Measurements from ENCODE around the gene GLCCI1.
"Not testable (repeated sequence)": the region's sequence is repeated elsewhere in the genome, so short reads cannot be mapped to it uniquely, and the experiment has no call there.

GLCCI1 gene

DNA sequence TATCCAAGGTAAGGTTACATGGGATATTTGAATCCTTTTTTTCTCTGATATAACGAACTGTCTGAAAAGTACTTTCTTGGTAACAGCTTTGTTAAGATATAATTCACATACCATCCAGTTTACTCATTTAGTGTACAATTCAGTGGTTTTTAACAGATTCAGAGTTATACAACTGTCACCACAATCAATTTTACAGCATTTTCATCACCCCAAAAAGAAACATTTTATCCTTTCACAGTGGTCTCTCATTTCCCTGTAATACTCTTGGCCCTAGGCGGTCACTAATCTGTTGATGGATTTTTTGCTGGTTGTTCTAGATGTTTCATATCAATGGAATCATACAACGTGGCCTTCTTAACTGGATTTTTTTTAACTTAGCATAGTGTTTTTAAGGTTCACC, 91.6 kb downstream of the GLCCI1 start:
- TF ChIP-seq ZNF274 (IDR thresholded peaks at IDR 0.05; ENCODE audit: low read depth, low read length), result no peak
- no peak overlapping the region for H3K4me3 ChIP-seq (ENCODE audit: low read length)

DNA sequence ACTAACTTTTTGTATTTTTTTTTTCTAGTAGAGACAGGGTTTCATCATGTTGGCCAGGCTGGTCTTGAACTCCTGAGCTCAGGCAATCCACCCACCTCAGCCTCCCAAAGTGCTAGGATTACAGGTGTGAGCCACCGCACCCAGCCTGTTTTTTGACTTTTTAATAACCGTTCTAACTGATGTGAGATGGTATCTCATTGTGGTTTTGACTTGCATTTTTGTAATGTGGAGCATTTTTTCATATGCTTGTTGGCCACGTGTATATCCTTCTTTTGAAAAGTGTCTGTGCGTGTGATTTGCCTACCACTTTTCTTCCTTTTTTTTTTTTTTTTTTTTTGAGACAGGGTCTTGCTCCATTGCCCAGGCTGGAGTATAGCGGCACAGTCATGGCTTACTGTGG, 94.7 kb downstream of the GLCCI1 start:
- not testable (repeated sequence) for H3K4me3 ChIP-seq (ENCODE audit: low read length)

DNA sequence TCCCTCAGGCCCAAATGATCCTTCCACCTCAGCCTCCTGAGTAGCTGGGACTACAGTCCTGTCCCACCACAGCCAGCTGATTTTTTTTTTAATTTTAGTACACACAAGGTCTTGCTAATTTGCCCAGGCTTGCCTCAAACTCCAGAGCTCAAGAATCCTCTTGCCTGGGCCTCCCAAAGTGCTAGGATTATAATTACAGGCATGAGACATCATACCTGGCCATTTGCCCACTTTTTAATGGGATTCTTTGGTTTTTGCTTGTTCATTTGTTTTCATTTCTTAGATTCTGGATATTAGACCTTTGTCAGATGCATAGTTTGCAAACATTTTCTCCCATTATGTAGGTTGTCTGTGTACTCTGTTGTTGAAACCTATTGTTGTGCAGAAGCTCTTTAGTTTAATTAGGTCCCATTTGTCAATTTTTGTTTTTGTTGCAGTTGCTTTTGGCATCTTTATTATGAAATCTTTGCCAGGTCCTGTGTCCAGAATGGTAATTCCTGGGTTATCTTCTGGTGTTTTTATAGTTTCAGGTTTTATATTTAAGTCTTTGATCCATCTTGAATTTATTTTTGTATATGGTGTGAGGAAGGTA, 95.2 kb downstream of the GLCCI1 start:
- H3K4me3 ChIP-seq (ENCODE audit: low read length), result no peak overlapping the region
- no peak for TF ChIP-seq ZNF274 (IDR thresholded peaks at IDR 0.05; ENCODE audit: low read depth, low read length)

- H3K4me3 ChIP-seq (ENCODE audit: low read length), result no peak overlapping the region
- TF ChIP-seq ZNF274 (IDR thresholded peaks at IDR 0.05; ENCODE audit: low read depth, low read length), result no peak
Measured at GRCh38 chr7:8064828-8065227, 96.2 kb downstream of the GLCCI1 start.

DNA sequence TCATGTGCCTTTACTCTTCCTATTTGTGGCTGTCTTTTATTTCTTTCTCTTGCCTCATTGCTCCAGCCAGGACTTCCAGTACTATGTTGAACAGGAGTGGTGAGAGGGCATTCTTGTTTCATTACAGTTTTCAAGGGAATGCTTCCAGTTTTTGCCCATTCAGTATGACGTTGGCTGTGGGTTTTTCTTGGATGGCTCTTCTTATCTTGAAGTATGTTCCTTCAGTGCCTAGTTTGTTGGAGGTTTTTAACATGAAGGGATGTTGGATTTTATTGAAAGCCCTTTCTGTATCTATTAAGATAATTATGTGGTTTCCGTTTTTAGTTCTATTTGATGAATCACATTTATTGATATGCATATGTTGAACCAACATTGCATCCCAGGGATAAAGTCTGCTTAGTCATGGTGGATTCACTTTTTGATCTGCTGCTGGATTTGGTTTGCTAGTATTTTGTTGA, 96.8 kb downstream of the GLCCI1 start:
- no peak overlapping the region for H3K4me3 ChIP-seq (ENCODE audit: low read length)
- TF ChIP-seq ZNF274 (IDR thresholded peaks at IDR 0.05; ENCODE audit: low read depth, low read length), result no peak

DNA sequence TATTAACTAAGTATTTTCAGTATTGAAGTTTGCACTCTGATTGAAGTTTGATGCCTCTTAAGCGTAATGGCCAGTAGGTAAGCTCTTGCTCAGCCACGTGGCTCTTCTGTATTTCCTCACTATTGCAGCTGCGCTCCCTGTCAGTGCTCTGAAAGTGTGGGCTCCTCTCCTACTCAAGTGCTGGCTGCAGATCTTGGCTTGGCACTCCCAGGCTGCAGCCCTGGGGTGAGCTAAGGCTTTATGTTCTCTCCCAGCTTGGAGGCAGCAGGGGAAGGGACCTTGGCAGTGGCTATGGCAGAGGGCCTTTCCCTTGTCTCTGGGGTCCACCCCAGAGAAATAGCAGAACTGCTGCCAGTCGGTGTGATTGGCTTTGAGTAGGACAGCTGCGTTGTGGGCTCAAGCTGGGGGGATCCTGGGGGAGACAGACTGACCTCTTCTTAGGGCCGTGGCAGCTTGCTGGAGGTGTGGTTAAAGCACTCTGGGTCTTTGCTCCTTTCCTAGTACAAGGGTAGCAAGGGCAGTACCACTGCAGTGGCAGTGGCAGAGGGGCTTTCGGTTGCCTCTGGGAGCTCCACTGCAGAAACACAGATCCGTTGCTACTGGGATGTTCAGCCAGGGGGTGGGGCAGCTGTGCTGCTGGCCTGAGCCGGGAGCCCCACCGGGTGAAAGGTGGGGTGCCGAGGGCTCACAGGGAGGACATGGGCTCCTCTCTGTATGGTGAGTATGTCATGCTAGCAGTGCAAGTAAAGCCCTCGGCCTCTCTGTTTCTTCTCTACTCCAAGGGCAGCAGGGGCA, 100.5 kb downstream of the GLCCI1 start:
- TF ChIP-seq ZNF274 (IDR thresholded peaks at IDR 0.05; ENCODE audit: low read depth, low read length), result no peak

DNA sequence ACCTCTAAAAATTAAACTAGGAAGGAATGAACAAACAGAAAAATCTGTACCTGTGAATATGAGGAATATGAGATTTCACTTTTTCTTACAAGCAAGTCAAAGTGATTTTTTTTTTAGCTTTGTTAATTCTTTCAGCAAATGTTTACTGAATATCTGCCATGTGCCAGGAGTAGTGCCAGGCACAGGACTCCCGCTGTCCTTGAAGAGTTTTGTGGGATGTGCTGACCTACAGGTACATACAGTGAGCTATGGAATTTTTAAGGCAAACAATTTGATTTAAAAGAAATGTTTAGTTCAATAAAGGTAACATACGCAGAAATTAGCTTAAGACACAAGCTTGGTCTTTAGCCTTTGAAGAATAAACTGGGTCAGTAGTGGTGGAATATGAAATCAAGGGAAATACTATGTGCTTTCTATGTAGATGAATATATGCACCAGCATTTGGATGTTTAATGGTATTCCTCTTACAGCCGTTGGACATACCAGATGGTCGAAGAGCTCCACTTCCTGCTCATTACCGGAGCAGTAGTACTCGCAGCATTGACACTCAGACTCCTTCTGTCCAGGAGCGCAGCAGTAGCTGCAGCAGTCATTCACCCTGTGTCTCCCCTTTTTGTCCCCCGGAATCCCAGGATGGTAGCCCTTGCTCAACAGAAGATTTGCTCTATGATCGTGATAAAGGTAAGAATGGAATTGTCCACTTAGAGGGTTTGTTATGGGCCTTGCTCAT, 102.0 kb downstream of the GLCCI1 start:
- no peak for TF ChIP-seq ZNF274 (IDR thresholded peaks at IDR 0.05; ENCODE audit: low read depth, low read length)
- H3K4me3 ChIP-seq (ENCODE audit: low read length), result no peak overlapping the region

More for the DNA sequence above, 100.5 kb downstream of the GLCCI1 start:
- no peak overlapping the region for H3K4me3 ChIP-seq (ENCODE audit: low read length)

DNA sequence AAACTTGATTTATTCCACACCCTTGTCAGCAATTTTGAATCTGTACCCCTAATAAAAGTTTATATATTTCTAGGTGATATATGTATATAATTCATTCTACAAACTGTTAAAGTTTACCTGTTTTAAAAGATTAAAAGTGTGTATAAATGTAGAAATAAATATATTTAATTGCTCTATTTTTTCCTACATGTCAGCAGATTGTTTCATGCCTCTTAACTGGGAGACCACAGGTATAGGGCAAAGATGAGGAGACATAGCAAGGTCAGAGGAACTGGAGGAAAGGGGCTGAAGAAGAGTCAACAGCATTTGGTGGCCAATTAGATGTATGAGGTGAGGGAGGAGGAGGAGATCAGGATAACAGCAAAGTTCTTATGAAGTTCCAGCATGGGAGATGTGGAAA, 109.8 kb downstream of the GLCCI1 start:
- H3K4me3 ChIP-seq (ENCODE audit: low read length), result no peak overlapping the region
- TF ChIP-seq ZNF274 (IDR thresholded peaks at IDR 0.05; ENCODE audit: low read depth, low read length), result no peak

- H3K4me3 ChIP-seq (ENCODE audit: low read length), result no peak overlapping the region
- no peak for TF ChIP-seq ZNF274 (IDR thresholded peaks at IDR 0.05; ENCODE audit: low read depth, low read length)
Measured at GRCh38 chr7:8082762-8083161, 114.2 kb downstream of the GLCCI1 start.

GRCh38 chr7:8084836-8085235, 116.2 kb downstream of the GLCCI1 start:
- no peak overlapping the region for H3K4me3 ChIP-seq (ENCODE audit: low read length)
- TF ChIP-seq ZNF274 (IDR thresholded peaks at IDR 0.05; ENCODE audit: low read depth, low read length), result no peak

- no peak overlapping the region for H3K4me3 ChIP-seq (ENCODE audit: low read length)
Measured at GRCh38 chr7:8085420-8085819, 116.8 kb downstream of the GLCCI1 start.

DNA sequence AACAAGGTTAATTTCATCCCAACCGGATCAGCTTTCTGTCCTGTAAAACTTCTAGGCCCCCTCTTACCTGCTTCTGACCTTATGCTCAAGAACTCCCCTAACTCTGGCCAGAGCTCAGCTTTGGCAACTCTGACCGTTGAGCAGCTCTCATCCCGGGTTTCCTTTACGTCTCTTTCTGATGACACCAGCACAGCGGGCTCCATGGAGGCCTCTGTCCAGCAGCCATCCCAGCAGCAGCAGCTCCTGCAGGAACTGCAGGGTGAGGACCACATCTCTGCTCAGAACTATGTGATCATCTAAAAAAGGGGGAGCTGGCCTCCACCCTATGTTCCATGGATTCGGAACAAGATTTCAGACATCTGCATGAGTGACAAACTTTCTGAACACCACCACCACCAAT, 117.6 kb downstream of the GLCCI1 start:
- H3K4me3 ChIP-seq (ENCODE audit: low read length), result no peak overlapping the region
- no peak for TF ChIP-seq ZNF274 (IDR thresholded peaks at IDR 0.05; ENCODE audit: low read depth, low read length)

More at GRCh38 chr7:8085420-8085819, 116.8 kb downstream of the GLCCI1 start:
- TF ChIP-seq ZNF274 (IDR thresholded peaks at IDR 0.05; ENCODE audit: low read depth, low read length), result no peak

- no peak for TF ChIP-seq ZNF274 (IDR thresholded peaks at IDR 0.05; ENCODE audit: low read depth, low read length)
- no peak overlapping the region for H3K4me3 ChIP-seq (ENCODE audit: low read length)
Measured at GRCh38 chr7:8089036-8089780, 120.6 kb downstream of the GLCCI1 start.

GRCh38 chr7:8092140-8092539, 123.5 kb downstream of the GLCCI1 start:
- H3K4me3 ChIP-seq (ENCODE audit: low read length), result no peak overlapping the region
- no peak for TF ChIP-seq ZNF274 (IDR thresholded peaks at IDR 0.05; ENCODE audit: low read depth, low read length)

Measured in GM08714 (cell line).